Measurements from ENCODE around the gene MRPL14. TPM values are rescaled to one million over a fixed set of nuclear protein-coding genes. Genes with fewer than 3 reads are reported as not detected.

Gene MRPL14
- polyA plus RNA-seq, 1 donor (not counting 4 experiments of a cell fraction or from before 2014, with no cell fraction given): 136 TPM

DNA sequence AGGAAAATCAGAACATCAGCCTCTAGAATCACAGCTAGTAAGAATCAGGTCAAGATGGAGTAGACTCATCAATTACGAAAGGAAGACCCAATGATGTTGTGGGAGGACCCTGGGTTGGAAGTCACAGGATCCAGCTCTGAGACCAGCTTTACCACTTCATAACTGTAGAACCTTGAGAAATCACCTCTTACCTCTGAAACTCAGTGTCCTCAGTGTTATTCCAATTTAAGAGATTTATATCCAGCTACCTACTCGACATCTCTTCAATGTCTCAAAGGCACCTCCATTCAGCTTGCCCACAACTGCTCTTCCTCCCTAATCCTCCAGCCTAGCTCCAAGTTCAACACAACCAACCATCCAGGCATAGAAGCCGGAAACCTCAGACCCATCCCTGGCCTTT lies 16.3 kb downstream of the MRPL14 start:
- Histone ChIP-seq H4K20me1 (ENCODE audit: control insufficient read depth, extremely low read depth, insufficient read depth, low read length) (no peaks in the 10 kb centered on the region), H3K79me2 (ENCODE audit: control insufficient read depth, insufficient read depth, low read length) (peaks cover 70% of the 10 kb centered on the region), H3K9me1 (ENCODE audit: control insufficient read depth, extremely low read depth, insufficient read depth, low read length) (peaks cover 2% of the 10 kb centered on the region), H3K27me3 (ENCODE audit: control insufficient read depth, extremely low read depth, insufficient read depth, low read length) (no peaks in the 10 kb centered on the region), H2AFZ (ENCODE audit: control insufficient read depth, low read length) (no peak overlapping the region), H3K9me3 (ENCODE audit: control insufficient read depth, low read depth, low read length) (no peaks in the 10 kb centered on the region), H3K36me3 (ENCODE audit: control insufficient read depth in 2 of 2, extremely low read depth in 1 of 2, insufficient read depth in 2 of 2, low read length in 2 of 2) (peaks cover 40 to 48% of the 10 kb centered on the region in 2 experiments), H3K4me1 (ENCODE audit: control insufficient read depth, extremely low read depth, insufficient read depth, low read length) (peaks cover 19% of the 10 kb centered on the region), H3K27ac (ENCODE audit: control insufficient read depth, insufficient read depth, low read length) (no peak overlapping the region), H3K4me2 (ENCODE audit: control insufficient read depth, extremely low read depth, insufficient read depth, low read depth, low read length) (no peak overlapping the region), H3K4me3 (ENCODE audit: control insufficient read depth in 2 of 3, extremely low read depth in 1 of 3, insufficient read depth in 2 of 3, low read depth in 1 of 3, low read length in 3 of 3) (no peak overlapping the region), H3K9ac (ENCODE audit: control insufficient read depth, extremely low read depth, insufficient read depth, low read length) (no peak overlapping the region)
- DNase-seq (ENCODE audit: low read depth, low spot score) (no peak), FAIRE-seq (no peak)
- TF ChIP-seq, protein P1, sequence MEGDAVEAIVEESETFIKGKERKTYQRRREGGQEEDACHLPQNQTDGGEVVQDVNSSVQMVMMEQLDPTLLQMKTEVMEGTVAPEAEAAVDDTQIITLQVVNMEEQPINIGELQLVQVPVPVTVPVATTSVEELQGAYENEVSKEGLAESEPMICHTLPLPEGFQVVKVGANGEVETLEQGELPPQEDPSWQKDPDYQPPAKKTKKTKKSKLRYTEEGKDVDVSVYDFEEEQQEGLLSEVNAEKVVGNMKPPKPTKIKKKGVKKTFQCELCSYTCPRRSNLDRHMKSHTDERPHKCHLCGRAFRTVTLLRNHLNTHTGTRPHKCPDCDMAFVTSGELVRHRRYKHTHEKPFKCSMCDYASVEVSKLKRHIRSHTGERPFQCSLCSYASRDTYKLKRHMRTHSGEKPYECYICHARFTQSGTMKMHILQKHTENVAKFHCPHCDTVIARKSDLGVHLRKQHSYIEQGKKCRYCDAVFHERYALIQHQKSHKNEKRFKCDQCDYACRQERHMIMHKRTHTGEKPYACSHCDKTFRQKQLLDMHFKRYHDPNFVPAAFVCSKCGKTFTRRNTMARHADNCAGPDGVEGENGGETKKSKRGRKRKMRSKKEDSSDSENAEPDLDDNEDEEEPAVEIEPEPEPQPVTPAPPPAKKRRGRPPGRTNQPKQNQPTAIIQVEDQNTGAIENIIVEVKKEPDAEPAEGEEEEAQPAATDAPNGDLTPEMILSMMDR (optimal IDR thresholded peaks at IDR 0.05 in 1 of 3, IDR thresholded peaks at IDR 0.05 in 1 of 3, conservative IDR thresholded peaks at IDR 0.05 in 1 of 3; ENCODE audit: extremely low read depth in 1 of 3, insufficient read depth in 2 of 3, low read length in 3 of 3): no peak
- no peak for TF ChIP-seq EZH2 (IDR thresholded peaks at IDR 0.05; ENCODE audit: low read length)
- dilution Hi-C loops (cut with MboI; ENCODE audit: extremely low pct_ligation_motif_present, low sequenced_read_pairs): no loop called here

DNA sequence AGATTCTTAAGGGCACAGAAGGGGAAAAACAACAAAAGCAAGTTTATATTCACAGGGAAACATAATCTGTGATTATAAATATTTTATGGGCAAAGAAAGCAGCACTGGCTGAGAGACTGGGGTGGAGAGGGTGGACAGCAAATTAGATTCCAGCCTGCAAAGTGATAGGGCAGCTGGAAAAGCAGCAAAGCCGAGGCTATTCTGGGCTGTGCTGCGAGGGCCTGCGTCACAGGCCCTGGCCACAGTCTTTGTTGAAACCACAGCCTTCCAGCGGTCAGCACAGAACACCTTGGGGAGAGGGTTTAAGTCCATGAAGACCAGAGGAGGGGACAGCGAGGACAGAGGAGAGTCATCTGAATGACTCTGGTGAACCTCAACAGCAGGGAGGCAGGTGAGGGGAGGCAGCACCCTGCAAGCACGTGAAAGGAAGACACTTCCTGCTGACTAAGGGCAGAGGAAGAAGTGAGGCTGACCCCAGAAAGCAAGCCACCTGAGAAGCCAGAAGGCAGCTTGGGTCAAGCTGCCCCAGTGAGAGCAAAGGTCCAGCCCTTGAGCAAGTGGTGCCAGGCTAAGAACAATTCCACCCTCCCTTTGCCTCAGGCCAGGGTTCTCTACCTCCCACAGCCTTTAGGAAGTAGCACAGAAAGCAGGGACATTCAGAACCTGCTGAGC lies 17.1 kb downstream of the MRPL14 start:
- FAIRE-seq: no peak
- H3K4me3 ChIP-seq (ENCODE audit: control insufficient read depth in 2 of 3, extremely low read depth in 1 of 3, insufficient read depth in 2 of 3, low read depth in 1 of 3, low read length in 3 of 3): no peak overlapping the region
- H3K9me1 ChIP-seq (ENCODE audit: control insufficient read depth, extremely low read depth, insufficient read depth, low read length): peaks cover 2% of the 10 kb centered on the region
- H3K27ac ChIP-seq (ENCODE audit: control insufficient read depth, insufficient read depth, low read length): no peak overlapping the region
- DNase-seq (ENCODE audit: low read depth, low spot score): no peak
- no peak for TF ChIP-seq EZH2 (IDR thresholded peaks at IDR 0.05; ENCODE audit: low read length)
- TF ChIP-seq, protein P1 (optimal IDR thresholded peaks at IDR 0.05 in 1 of 3, IDR thresholded peaks at IDR 0.05 in 1 of 3, conservative IDR thresholded peaks at IDR 0.05 in 1 of 3; ENCODE audit: extremely low read depth in 1 of 3, insufficient read depth in 2 of 3, low read length in 3 of 3): no peak
- H3K27me3 ChIP-seq (ENCODE audit: control insufficient read depth, extremely low read depth, insufficient read depth, low read length): no peaks in the 10 kb centered on the region
- no peaks in the 10 kb centered on the region for H3K9me3 ChIP-seq (ENCODE audit: control insufficient read depth, low read depth, low read length)
- dilution Hi-C loops (cut with MboI; ENCODE audit: extremely low pct_ligation_motif_present, low sequenced_read_pairs): no loop called here
- peaks cover 42 to 48% of the 10 kb centered on the region in 2 experiments for H3K36me3 ChIP-seq (ENCODE audit: control insufficient read depth in 2 of 2, extremely low read depth in 1 of 2, insufficient read depth in 2 of 2, low read length in 2 of 2)
- H3K9ac ChIP-seq (ENCODE audit: control insufficient read depth, extremely low read depth, insufficient read depth, low read length): no peak overlapping the region
- H3K79me2 ChIP-seq (ENCODE audit: control insufficient read depth, insufficient read depth, low read length): peaks cover 67% of the 10 kb centered on the region
- H3K4me1 ChIP-seq (ENCODE audit: control insufficient read depth, extremely low read depth, insufficient read depth, low read length): peaks cover 11% of the 10 kb centered on the region
- H3K4me2 ChIP-seq (ENCODE audit: control insufficient read depth, extremely low read depth, insufficient read depth, low read depth, low read length): no peak overlapping the region
- H2AFZ ChIP-seq (ENCODE audit: control insufficient read depth, low read length): no peak overlapping the region
- H4K20me1 ChIP-seq (ENCODE audit: control insufficient read depth, extremely low read depth, insufficient read depth, low read length): no peaks in the 10 kb centered on the region
